ENCODE results near the gene TMEM204.

The TMEM204 gene

DNA sequence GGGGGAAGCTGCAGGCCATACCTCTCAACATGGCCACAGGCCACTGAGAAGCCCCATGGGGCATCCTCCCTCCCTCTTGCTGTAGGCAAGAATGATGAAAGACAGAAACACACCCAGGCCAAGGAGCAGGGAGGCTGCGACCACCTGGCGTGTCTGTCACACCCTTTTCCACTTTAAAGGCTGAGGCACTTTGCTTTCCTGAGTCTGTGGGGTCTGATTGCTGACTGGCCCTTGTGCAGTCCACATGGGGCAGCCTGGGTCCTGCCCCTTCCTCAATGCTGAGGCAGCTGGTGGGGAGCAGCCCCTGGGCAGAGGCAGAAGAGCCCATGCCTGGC lies 8.7 kb downstream of the TMEM204 start:
- no peak for TF ChIP-seq YY1 (IDR thresholded peaks at IDR 0.05; ENCODE audit: low read depth)
- TF ChIP-seq CEBPB (IDR thresholded peaks at IDR 0.05): no peak
- no peak for TF ChIP-seq TEAD4 (IDR thresholded peaks at IDR 0.05)
- TF ChIP-seq, protein P1, sequence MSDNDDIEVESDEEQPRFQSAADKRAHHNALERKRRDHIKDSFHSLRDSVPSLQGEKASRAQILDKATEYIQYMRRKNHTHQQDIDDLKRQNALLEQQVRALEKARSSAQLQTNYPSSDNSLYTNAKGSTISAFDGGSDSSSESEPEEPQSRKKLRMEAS (IDR thresholded peaks at IDR 0.05): no peak
- TF ChIP-seq, protein P2, sequence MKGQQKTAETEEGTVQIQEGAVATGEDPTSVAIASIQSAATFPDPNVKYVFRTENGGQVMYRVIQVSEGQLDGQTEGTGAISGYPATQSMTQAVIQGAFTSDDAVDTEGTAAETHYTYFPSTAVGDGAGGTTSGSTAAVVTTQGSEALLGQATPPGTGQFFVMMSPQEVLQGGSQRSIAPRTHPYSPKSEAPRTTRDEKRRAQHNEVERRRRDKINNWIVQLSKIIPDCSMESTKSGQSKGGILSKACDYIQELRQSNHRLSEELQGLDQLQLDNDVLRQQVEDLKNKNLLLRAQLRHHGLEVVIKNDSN (IDR thresholded peaks at IDR 0.05): no peak
- TF ChIP-seq EP300 (IDR thresholded peaks at IDR 0.05; ENCODE audit: borderline replicate concordance): no peak
- no peak for TF ChIP-seq EGR1 (IDR thresholded peaks at IDR 0.05)
- TF ChIP-seq CREB1 (IDR thresholded peaks at IDR 0.05; ENCODE audit: low read depth): no peak
- no peak for TF ChIP-seq FOXM1 (IDR thresholded peaks at IDR 0.05; ENCODE audit: borderline replicate concordance, low read depth)

GRCh38 chr16:1542533-1542932 lies 9.1 kb downstream of the TMEM204 start:
- no peak for TF ChIP-seq CEBPB (IDR thresholded peaks at IDR 0.05)
- no peak for TF ChIP-seq YY1 (IDR thresholded peaks at IDR 0.05; ENCODE audit: low read depth)
- TF ChIP-seq RAD21 (IDR thresholded peaks at IDR 0.05; ENCODE audit: low read depth): no peak
- TF ChIP-seq, protein P1 (IDR thresholded peaks at IDR 0.05): no peak
- TF ChIP-seq NFIC (IDR thresholded peaks at IDR 0.05): no peak
- no peak for TF ChIP-seq TCF12 (IDR thresholded peaks at IDR 0.05; ENCODE audit: low read depth)
- no peak for TF ChIP-seq ZBTB7A (IDR thresholded peaks at IDR 0.05; ENCODE audit: low read depth)
- no peak for TF ChIP-seq EP300 (IDR thresholded peaks at IDR 0.05; ENCODE audit: borderline replicate concordance)
- no peak for TF ChIP-seq CREB1 (IDR thresholded peaks at IDR 0.05; ENCODE audit: low read depth)
- TF ChIP-seq, protein P2 (IDR thresholded peaks at IDR 0.05): no peak
- TF ChIP-seq EGR1 (IDR thresholded peaks at IDR 0.05): no peak
- TF ChIP-seq TEAD4 (IDR thresholded peaks at IDR 0.05): no peak
- TF ChIP-seq, protein P3, sequence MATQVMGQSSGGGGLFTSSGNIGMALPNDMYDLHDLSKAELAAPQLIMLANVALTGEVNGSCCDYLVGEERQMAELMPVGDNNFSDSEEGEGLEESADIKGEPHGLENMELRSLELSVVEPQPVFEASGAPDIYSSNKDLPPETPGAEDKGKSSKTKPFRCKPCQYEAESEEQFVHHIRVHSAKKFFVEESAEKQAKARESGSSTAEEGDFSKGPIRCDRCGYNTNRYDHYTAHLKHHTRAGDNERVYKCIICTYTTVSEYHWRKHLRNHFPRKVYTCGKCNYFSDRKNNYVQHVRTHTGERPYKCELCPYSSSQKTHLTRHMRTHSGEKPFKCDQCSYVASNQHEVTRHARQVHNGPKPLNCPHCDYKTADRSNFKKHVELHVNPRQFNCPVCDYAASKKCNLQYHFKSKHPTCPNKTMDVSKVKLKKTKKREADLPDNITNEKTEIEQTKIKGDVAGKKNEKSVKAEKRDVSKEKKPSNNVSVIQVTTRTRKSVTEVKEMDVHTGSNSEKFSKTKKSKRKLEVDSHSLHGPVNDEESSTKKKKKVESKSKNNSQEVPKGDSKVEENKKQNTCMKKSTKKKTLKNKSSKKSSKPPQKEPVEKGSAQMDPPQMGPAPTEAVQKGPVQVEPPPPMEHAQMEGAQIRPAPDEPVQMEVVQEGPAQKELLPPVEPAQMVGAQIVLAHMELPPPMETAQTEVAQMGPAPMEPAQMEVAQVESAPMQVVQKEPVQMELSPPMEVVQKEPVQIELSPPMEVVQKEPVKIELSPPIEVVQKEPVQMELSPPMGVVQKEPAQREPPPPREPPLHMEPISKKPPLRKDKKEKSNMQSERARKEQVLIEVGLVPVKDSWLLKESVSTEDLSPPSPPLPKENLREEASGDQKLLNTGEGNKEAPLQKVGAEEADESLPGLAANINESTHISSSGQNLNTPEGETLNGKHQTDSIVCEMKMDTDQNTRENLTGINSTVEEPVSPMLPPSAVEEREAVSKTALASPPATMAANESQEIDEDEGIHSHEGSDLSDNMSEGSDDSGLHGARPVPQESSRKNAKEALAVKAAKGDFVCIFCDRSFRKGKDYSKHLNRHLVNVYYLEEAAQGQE (IDR thresholded peaks at IDR 0.05; ENCODE audit: low read depth): no peak
- no peak for TF ChIP-seq TAF1 (IDR thresholded peaks at IDR 0.05; ENCODE audit: low read depth)

DNA sequence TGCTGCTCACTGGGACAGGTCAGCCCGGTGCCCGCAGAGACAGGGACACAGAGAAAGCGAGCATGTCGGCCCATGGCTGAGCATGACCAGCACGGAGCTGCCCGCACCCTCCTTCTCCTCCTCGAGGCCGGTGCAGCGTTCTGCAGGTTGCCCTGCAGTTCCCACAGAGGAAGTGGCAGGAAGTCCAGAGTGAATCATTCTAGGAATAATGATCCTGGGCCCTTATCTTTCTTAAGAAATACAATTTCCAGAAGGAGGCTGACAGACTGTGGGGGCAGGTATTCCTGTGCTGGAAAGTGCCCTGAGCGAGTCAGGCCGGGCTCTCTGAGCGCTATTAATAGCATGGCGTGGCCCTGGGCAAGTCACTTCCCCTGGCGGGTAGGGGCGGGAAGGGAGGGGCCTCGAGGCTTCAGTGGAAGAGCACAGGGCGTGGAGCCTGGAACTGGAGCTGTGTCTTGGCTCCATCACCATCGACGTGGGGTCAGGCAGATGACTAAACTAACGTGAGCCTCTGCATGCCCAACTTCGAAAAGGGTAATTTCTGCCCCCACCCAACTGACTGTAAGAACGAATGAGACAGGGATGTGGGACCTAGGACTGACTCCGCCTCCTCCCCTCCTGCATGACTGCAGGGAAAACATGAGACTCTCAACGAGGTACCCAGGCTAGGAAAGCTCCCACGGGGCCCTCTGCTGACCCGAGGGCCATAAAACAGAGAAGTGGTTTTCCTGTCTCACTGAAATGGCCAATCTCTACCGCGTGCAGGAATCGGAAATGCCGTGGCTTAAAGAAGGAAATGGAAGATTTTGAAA lies 9.8 kb downstream of the TMEM204 start:
- no peak for TF ChIP-seq CEBPB (IDR thresholded peaks at IDR 0.05)
- no peak for TF ChIP-seq ZBTB7A (IDR thresholded peaks at IDR 0.05; ENCODE audit: low read depth)

DNA sequence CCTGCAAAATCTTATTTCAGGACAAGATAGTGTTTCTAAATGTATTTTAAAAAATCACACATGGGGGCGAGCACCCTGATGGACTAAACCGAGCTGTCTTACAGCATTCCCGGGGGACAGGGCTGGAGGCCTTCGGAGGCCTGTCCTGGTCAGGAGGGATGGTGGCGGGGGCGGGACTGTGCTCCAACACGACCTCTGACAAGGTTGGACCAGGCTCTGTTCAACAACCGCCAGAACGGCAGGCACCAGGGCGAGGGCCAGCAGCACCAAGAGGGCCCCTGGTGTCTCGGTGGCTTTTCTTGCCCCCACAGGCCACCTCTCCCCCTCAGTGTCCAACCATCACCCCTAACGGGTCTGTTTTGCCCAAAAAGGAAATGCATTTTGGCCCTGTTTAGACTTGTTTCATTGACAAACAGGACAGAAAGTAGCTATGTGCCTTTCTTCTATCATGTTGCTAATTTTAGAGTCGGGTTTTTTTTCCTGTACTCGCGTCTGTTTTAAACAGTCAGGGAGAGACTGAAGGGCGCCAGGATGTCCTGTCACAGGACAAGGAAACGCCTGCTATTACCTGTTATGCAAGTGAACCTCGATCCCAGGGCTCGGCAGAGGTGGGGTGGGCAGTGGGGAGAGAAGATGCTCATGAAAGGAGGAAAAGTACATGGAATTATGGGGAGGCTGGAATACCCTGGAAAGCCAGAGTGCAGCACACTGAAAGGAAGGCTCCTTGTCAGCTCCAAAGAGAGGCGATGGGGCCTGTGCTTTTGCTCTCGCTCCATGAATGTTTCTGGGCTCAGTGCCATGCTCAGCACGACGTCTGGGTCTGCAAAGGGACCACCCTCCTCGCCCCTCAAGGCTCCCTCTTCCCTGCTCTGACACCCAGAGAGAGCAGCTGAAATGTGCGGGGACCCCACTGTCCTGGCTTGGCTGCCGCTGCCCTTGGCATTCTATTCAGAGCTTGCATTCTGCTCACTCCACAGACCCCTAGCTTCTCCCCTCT lies 11.9 kb downstream of the TMEM204 start:
- TF ChIP-seq TEAD4 (IDR thresholded peaks at IDR 0.05): no peak
- no peak for TF ChIP-seq YY1 (IDR thresholded peaks at IDR 0.05; ENCODE audit: low read depth)
- TF ChIP-seq TAF1 (IDR thresholded peaks at IDR 0.05; ENCODE audit: low read depth): no peak
- no peak for TF ChIP-seq RAD21 (IDR thresholded peaks at IDR 0.05; ENCODE audit: low read depth)
- TF ChIP-seq ZBTB7A (IDR thresholded peaks at IDR 0.05; ENCODE audit: low read depth): no peak
- TF ChIP-seq, protein P2 (IDR thresholded peaks at IDR 0.05): no peak
- TF ChIP-seq CEBPB (IDR thresholded peaks at IDR 0.05): no peak
- no peak for TF ChIP-seq FOXM1 (IDR thresholded peaks at IDR 0.05; ENCODE audit: borderline replicate concordance, low read depth)
- TF ChIP-seq, protein P1 (IDR thresholded peaks at IDR 0.05): no peak
- TF ChIP-seq TCF12 (IDR thresholded peaks at IDR 0.05; ENCODE audit: low read depth): no peak
- TF ChIP-seq CREB1 (IDR thresholded peaks at IDR 0.05; ENCODE audit: low read depth): no peak
- TF ChIP-seq NFIC (IDR thresholded peaks at IDR 0.05): no peak
- no peak for TF ChIP-seq EGR1 (IDR thresholded peaks at IDR 0.05)
- TF ChIP-seq, protein P3 (IDR thresholded peaks at IDR 0.05; ENCODE audit: low read depth): no peak
- no peak for TF ChIP-seq EP300 (IDR thresholded peaks at IDR 0.05; ENCODE audit: borderline replicate concordance)

Data from Ishikawa (cell line).